Parathyroid adenoma (tissue), 2 donors: ENCODE results near the gene IRAG1.

Experiments
- H2AFZ ChIP-seq: fragments of 300-600 bp; sonication (generic); one replicate; pipeline ENCODE4 v1.7.0; 2017; ENCODE audit warnings: antibody characterized with exemption, mild to moderate bottlenecking
- H3K27ac ChIP-seq: fragments of 300-600 bp; sonication (generic); one replicate; pipeline ENCODE4 v1.7.0; 2017
- H3K27me3 ChIP-seq: fragments of 300-600 bp; sonication (generic); one replicate; pipeline ENCODE4 v1.7.0; 2017; ENCODE audit warnings: low read length; ENCODE audit not compliant: control insufficient read depth, insufficient read depth
- H3K36me3 ChIP-seq: fragments of 300-600 bp; sonication (generic); one replicate; pipeline ENCODE4 v1.7.0; 2017; ENCODE audit warnings: low read length; ENCODE audit not compliant: control insufficient read depth, insufficient read depth
- H3K4me1 ChIP-seq: fragments of 300-600 bp; sonication (generic); one replicate; pipeline ENCODE4 v1.7.0; 2017; ENCODE audit warnings: control low read depth
- H3K4me2 ChIP-seq: fragments of 300-600 bp; sonication (generic); one replicate; pipeline ENCODE4 v1.7.0; 2017; ENCODE audit warnings: low read length
- H3K4me3 ChIP-seq: fragments of 300-600 bp; sonication (generic); one replicate; pipeline ENCODE4 v1.7.0; 2017; ENCODE audit warnings: low read depth, low read length
- H3K79me2 ChIP-seq: fragments of 300-600 bp; sonication (generic); one replicate; pipeline ENCODE4 v1.7.0; 2017; ENCODE audit warnings: control low read depth
- H3K9ac ChIP-seq: fragments of 300-600 bp; sonication (generic); one replicate; pipeline ENCODE4 v1.7.0; 2017; ENCODE audit warnings: mild to moderate bottlenecking
- H3K9me3 ChIP-seq: fragments of 300-600 bp; sonication (generic); one replicate; pipeline ENCODE4 v1.7.0; 2017; ENCODE audit warnings: low read length; ENCODE audit not compliant: control insufficient read depth
- CTCF ChIP-seq: fragments of 300-600 bp; sonication (generic); IDR thresholded peaks from one replicate; pipeline ENCODE4 v1.7.0; 2017; ENCODE audit warnings: antibody characterized with exemption, mild to moderate bottlenecking
- donor health status: primary hyperparathyroidism.

The IRAG1 gene

DNA sequence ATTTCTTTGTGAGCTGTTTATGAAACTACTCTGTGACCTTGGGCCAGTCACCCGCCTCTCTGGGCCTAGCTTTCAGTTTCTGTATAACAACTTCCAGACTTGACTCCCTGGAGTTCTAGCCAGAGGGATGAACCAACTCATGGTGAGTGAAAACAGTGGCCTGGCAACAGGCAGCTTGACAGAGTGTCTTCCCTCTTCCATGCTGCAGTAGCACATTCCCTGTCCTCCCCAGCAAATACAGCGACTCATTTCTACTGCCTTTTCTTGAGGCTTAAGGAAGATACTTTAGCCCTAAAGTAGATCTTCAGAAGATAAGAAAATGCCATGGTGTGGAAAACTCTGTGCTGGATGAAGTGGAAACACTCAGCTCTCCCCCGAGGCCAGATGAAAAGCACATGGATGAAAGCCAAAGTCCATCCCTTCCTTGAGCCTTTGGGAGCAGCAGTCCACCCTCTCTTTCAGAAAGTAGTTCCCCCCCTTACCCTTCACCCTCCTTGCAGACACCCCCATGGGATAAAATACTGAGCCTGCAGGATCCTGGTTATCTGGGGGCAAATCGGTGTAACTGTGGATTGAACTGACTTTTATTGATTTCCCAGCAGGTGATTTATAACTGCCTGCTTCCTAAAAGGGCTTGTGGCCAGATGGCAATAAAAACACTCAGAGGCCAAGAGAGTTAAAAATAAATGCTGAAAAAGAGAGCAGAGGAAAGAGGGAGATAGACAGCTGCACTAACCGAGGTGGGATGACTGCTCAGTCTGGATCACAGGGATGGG is 24.1 kb downstream of the IRAG1 start:
- Histone ChIP-seq H3K4me2 (peak overlapping the region; percentile 36), H2AFZ (peak overlapping the region; percentile 1), H3K79me2 (no peaks in the 10 kb centered on the region), H3K4me1 (peaks cover 6% of the 10 kb centered on the region), H3K27me3 (no peaks in the 10 kb centered on the region), H3K9ac (no peak overlapping the region), H3K9me3 (no peaks in the 10 kb centered on the region), H3K27ac (peak overlapping the region; percentile 11), H3K36me3 (no peaks in the 10 kb centered on the region), H3K4me3 (no peak overlapping the region)
- no peak for TF ChIP-seq CTCF

DNA sequence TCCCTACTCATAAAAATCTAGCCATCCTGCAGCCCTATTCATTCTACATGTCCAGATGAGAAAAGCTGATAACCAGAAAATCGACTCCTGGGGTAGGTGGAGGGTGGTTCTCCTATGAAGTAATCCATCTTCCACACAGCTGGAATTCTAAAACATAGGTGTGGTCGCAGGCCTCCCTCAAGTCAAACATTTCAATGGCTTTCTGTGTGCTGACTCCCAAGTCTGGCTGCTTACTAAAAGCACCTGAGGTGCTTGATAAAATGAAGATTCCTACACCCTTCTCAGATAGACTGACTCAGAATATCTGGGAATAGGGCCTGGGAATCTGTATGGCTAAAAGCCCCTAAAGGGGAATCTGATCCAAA is 26.1 kb downstream of the IRAG1 start:
- Histone ChIP-seq H3K4me2 (no peak overlapping the region), H3K27me3 (no peaks in the 10 kb centered on the region), H3K79me2 (no peaks in the 10 kb centered on the region), H3K9me3 (no peaks in the 10 kb centered on the region), H3K4me1 (peaks cover 6% of the 10 kb centered on the region), H2AFZ (no peak overlapping the region), H3K36me3 (no peaks in the 10 kb centered on the region), H3K4me3 (no peak overlapping the region), H3K27ac (no peak overlapping the region), H3K9ac (no peak overlapping the region)
- TF ChIP-seq CTCF = no peak

GRCh38 chr11:10666556-10667520 is 26.7 kb downstream of the IRAG1 start:
- Histone ChIP-seq H3K9ac (no peak overlapping the region), H3K4me2 (no peak overlapping the region), H3K4me3 (no peak overlapping the region), H2AFZ (no peak overlapping the region), H3K27me3 (no peaks in the 10 kb centered on the region), H3K27ac (no peak overlapping the region), H3K4me1 (peaks cover 6% of the 10 kb centered on the region), H3K36me3 (no peaks in the 10 kb centered on the region), H3K79me2 (no peaks in the 10 kb centered on the region), H3K9me3 (no peaks in the 10 kb centered on the region)
- TF ChIP-seq CTCF = no peak

DNA sequence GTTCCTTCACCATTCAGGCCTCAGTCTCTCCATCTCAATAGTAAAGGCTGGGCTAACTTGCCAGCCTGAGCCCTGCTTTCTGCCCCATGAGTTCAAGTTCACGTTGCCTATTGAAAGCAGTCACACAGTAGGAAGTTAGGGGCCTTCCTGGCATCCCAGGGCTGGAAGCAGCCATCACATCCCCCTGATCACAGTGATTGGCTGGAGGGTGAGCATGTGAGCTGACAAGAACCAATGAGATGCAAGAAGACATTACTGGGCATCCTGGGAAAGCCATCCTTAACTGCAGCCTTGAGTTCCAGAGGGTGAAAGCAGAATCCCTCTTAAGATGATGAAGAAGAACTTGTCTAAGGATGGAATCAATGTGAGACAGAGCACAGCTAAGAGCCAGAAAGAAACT is 29.1 kb downstream of the IRAG1 start:
- no peak overlapping the region for H3K27ac ChIP-seq
- H3K4me2 ChIP-seq = no peak overlapping the region
- H3K36me3 ChIP-seq = no peaks in the 10 kb centered on the region
- no peaks in the 10 kb centered on the region for H3K9me3 ChIP-seq
- H3K9ac ChIP-seq = no peak overlapping the region
- H3K4me1 ChIP-seq = peaks cover 3% of the 10 kb centered on the region
- H3K79me2 ChIP-seq = no peaks in the 10 kb centered on the region
- H3K27me3 ChIP-seq = no peaks in the 10 kb centered on the region
- no peak overlapping the region for H2AFZ ChIP-seq
- no peak for TF ChIP-seq CTCF
- H3K4me3 ChIP-seq = no peak overlapping the region
